ENCODE results near the gene UBL3. TPM values are rescaled to one million over a fixed set of nuclear protein-coding genes. Genes with fewer than 3 reads are reported as not detected.

UBL3 gene
- total and polyA plus RNA-seq, 10 of the 15 experiments (the other 5 are each of a cell fraction or from before 2014, with no cell fraction given) = 5.5 to 13.7 (median 10.6) TPM

DNA sequence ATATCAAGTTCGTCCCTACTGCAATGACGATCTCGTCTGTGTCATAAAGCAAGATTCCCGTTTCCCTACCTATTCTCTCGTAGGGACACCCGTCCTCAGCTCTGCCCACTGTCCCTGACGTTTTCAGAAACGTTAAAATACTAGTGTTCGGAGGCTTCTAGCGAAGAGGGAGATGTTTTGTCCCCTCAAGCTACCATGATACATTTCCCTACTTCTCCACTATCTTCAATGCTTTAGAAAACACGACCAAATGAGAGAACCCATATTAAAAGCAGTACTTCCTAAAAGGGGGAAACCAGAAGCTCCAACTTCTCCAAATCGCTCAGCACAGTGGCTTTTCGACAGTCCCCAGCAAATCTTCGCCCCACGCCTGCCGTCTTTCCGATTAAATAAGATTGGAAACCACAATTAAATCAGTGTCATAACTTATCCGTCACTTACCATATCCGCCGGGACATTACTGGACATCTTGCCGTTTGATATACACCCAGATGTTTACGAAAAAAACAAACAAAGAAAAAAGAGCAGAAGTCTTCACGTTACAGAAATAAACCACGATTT is 1.3 kb downstream of the UBL3 start:
- Histone ChIP-seq H3K79me2 (ENCODE audit: control insufficient read depth, insufficient read depth, low read length) (peaks cover 50% of the 10 kb centered on the region), H4K20me1 (ENCODE audit: control insufficient read depth, insufficient read depth) (no peaks in the 10 kb centered on the region), H3K27ac (ENCODE audit: control insufficient read depth, insufficient read depth) (peak overlapping the region; percentile 54), H3K4me2 (ENCODE audit: control insufficient read depth, insufficient read depth) (peak overlapping the region; percentile 82), H3K27me3 (replicated peaks in 1 of 2; ENCODE audit: control insufficient read depth in 2 of 2, insufficient read depth in 2 of 2, low read length in 1 of 2) (no peaks in the 10 kb centered on the region), H3K4me1 (ENCODE audit: control insufficient read depth, insufficient read depth, low read length) (no peaks in the 10 kb centered on the region), H2AFZ (ENCODE audit: control insufficient read depth, low read depth, low read length) (peak overlapping the region; percentile 84), H3K9ac (ENCODE audit: control insufficient read depth, insufficient read depth, low read length) (peak overlapping the region; percentile 69), H3K36me3 (ENCODE audit: control insufficient read depth in 2 of 2, insufficient read depth in 2 of 2, low read length in 1 of 2) (no peaks in the 10 kb centered on the region), H3K9me3 (replicated peaks; ENCODE audit: control insufficient read depth, insufficient read depth, low read length) (no peaks in the 10 kb centered on the region), H3K4me3 (peak overlapping the region; percentile 77)
- ATAC-seq = peak; percentile 25
- DNase-seq (ENCODE audit: low read depth, low spot score) = no peak
- CTCF ChIA-PET = interaction anchor here (0.7 to 8.3 kb wide), 7 partner anchors 8 to 266 kb away, joined by 3 to 112 read pairs (median 5); no protein-coding TSS in a partner anchor
- TF ChIP-seq RBBP5 (conservative IDR thresholded peaks at IDR 0.05) = no peak
- TF ChIP-seq PML (IDR thresholded peaks at IDR 0.05; ENCODE audit: low read length) = 0 out of 2 replicates have a peak, but pooled peaks have one; percentile 3
- 0 out of 2 replicates have a peak, but pooled peaks have one; percentile 24 for TF ChIP-seq MTA3 (IDR thresholded peaks at IDR 0.05; ENCODE audit: borderline replicate concordance, low read length)
- TF ChIP-seq EED (IDR thresholded peaks at IDR 0.05; ENCODE audit: low read depth) = 0 out of 2 replicates have a peak, but pooled peaks have one; percentile 6
- TF ChIP-seq FOS (IDR thresholded peaks at IDR 0.05; ENCODE audit: borderline replicate concordance, extremely low read depth, insufficient read length) = no peak
- no peak for TF ChIP-seq TCF12 (IDR thresholded peaks at IDR 0.05; ENCODE audit: low read depth, low read length)
- no peak for TF ChIP-seq NR2F1 (conservative IDR thresholded peaks at IDR 0.05)
- TF ChIP-seq IKZF2 (IDR thresholded peaks at IDR 0.05) = peak; percentile 32 to 33; a peak in 2 of 4 replicates
- peak; percentile 20; the same call in 1 of the 2 replicates for TF ChIP-seq JUNB (IDR thresholded peaks at IDR 0.05)
- TF ChIP-seq CREB1 (IDR thresholded peaks at IDR 0.05; ENCODE audit: low read depth) = 0 out of 2 replicates have a peak, but pooled peaks have one; percentile 24
- RAD21 ChIA-PET (ENCODE audit: unreplicated experiment) = interaction anchor here (0.8 to 6.8 kb wide), 12 partner anchors 9 to 264 kb away, joined by 3 to 84 read pairs (median 4); no protein-coding TSS in a partner anchor
- POLR2A ChIA-PET = interaction anchor here (0.6 to 1.4 kb wide), 2 partner anchors 31 to 35 kb away, joined by 3 to 6 read pairs; no protein-coding TSS in a partner anchor
- in situ Hi-C loops (cut with MboI) = loop anchor here (5.0 kb wide), 2 partner anchors 77 to 268 kb away; no protein-coding TSS in a partner anchor
- SMC1A ChIA-PET (ENCODE audit: uncharacterized antibody, unreplicated experiment) = interaction anchor here (0.6 to 17.1 kb wide), 10 partner anchors 9 to 264 kb away, joined by 3 to 181 read pairs (median 4); no protein-coding TSS in a partner anchor
- BruUV-seq (replicated peaks) = TSS peak; percentile 55
- WGBS (ENCODE audit: insufficient coverage, insufficient replicate concordance, low lambda C conversion rate, missing lambda C conversion rate) = 1% methylated on average over 24 of the region's 24 CpGs
- peak; percentile 13 for FAIRE-seq
- intact Hi-C loops (cut with micrococcal nuclease; ENCODE audit: unreplicated experiment) = loop anchor here (2.0 to 10.0 kb wide), 5 partner anchors 42 to 254 kb away; partner anchors contain the start of gene SLC7A1
